ENCODE measurements around the gene DENND5B. TPM values are rescaled to one million over a fixed set of nuclear protein-coding genes. Genes with fewer than 3 reads are reported as not detected.

Gene DENND5B
- total RNA-seq, 4 donors from 2014 or later: 32.2 to 59.2 (median 57.2) TPM

- H3K36me3 ChIP-seq: no peaks in the 10 kb centered on the region
- H3K9me3 ChIP-seq: no peaks in the 10 kb centered on the region
- no peak overlapping the region for H3K27ac ChIP-seq
- H3K27me3 ChIP-seq: no peaks in the 10 kb centered on the region
- DNase-seq: no peak
- H3K4me1 ChIP-seq: peaks cover 0 to 14% (median 7%) of the 10 kb centered on the region in 4 donors
- no peak overlapping the region for H3K4me3 ChIP-seq
- TF ChIP-seq POLR2A (IDR thresholded peaks at IDR 0.05) (no peak), CTCF (IDR thresholded peaks at IDR 0.05) (no peak)
Measured at GRCh38 chr12:31524791-31525495, 66.0 kb downstream of the DENND5B start.

- H3K9me3 ChIP-seq: no peaks in the 10 kb centered on the region
- H3K27me3 ChIP-seq: no peaks in the 10 kb centered on the region
- H3K36me3 ChIP-seq: no peaks in the 10 kb centered on the region
- no peak overlapping the region for H3K27ac ChIP-seq
- DNase-seq: no peak
- H3K4me3 ChIP-seq: no peak overlapping the region
- TF ChIP-seq CTCF (IDR thresholded peaks at IDR 0.05) (no peak), POLR2A (IDR thresholded peaks at IDR 0.05) (no peak)
- H3K4me1 ChIP-seq: peaks cover 0 to 16% (median 10%) of the 10 kb centered on the region in 4 donors
Measured at GRCh38 chr12:31523306-31523705, 67.6 kb downstream of the DENND5B start.

GRCh38 chr12:31522607-31523006 lies 68.3 kb downstream of the DENND5B start:
- no peaks in the 10 kb centered on the region for H3K9me3 ChIP-seq
- no peaks in the 10 kb centered on the region for H3K36me3 ChIP-seq
- TF ChIP-seq POLR2A (IDR thresholded peaks at IDR 0.05) (no peak), CTCF (IDR thresholded peaks at IDR 0.05) (no peak)
- H3K27ac ChIP-seq: no peak overlapping the region
- H3K4me3 ChIP-seq: no peak overlapping the region
- DNase-seq: no peak
- no peaks in the 10 kb centered on the region for H3K27me3 ChIP-seq
- peaks cover 0 to 16% (median 10%) of the 10 kb centered on the region in 4 donors for H3K4me1 ChIP-seq

- H3K27ac ChIP-seq: no peak overlapping the region
- H3K4me1 ChIP-seq: peaks cover 0 to 16% (median 10%) of the 10 kb centered on the region in 4 donors
- TF ChIP-seq CTCF (IDR thresholded peaks at IDR 0.05): no peak
- TF ChIP-seq POLR2A (IDR thresholded peaks at IDR 0.05): no peak
- H3K36me3 ChIP-seq: no peaks in the 10 kb centered on the region
- H3K4me3 ChIP-seq: no peak overlapping the region
- no peaks in the 10 kb centered on the region for H3K9me3 ChIP-seq
- DNase-seq: no peak
- H3K27me3 ChIP-seq: no peaks in the 10 kb centered on the region
Measured at GRCh38 chr12:31521964-31522363, 69.0 kb downstream of the DENND5B start.

GRCh38 chr12:31519511-31519910 lies 71.4 kb downstream of the DENND5B start:
- DNase-seq: no peak
- H3K4me1 ChIP-seq: peaks cover 0 to 16% (median 5%) of the 10 kb centered on the region in 4 donors
- no peak overlapping the region for H3K4me3 ChIP-seq
- H3K36me3 ChIP-seq: no peaks in the 10 kb centered on the region
- no peaks in the 10 kb centered on the region for H3K27me3 ChIP-seq
- no peaks in the 10 kb centered on the region for H3K9me3 ChIP-seq
- TF ChIP-seq POLR2A (IDR thresholded peaks at IDR 0.05): no peak
- no peak for TF ChIP-seq CTCF (IDR thresholded peaks at IDR 0.05)
- H3K27ac ChIP-seq: peak overlapping the region in 1 of 4 donors; percentile 9

All from Peyer's patch (tissue), 4 donors.